ENCODE data around the gene ACACB.
A peak's percentile ranks its signal among the peaks of the same experiment; 100 is the strongest.

Gene ACACB

DNA sequence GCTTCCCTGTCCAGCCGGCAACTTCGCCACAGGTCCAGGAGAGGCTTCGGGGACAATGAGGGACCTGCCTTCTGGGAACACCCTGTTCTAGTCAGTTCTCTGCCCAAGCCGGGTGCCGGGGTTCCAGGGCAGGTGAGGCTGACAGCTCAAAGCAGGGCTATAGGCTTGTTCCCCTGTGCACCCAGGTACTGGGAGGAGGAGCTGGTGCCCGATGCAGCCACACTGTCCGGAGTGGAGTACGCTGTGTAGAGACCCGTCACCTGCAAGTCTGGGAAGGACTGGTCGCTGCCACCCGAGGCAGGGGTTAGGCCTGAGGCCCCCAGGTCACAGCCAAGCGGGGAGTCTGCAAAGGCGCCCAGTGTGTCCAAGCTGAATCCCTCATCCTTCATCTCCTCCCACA lies 163.1 kb downstream of the ACACB start:
- no peak for DNase-seq (ENCODE audit: low spot score)

- DNase-seq (ENCODE audit: low spot score) = no peak
Measured at GRCh38 chr12:109281452-109281851, 165.1 kb downstream of the ACACB start.

GRCh38 chr12:109284392-109284791 lies 168.0 kb downstream of the ACACB start:
- DNase-seq (ENCODE audit: low spot score) = no peak

- no peak for DNase-seq (ENCODE audit: low spot score)
Measured at GRCh38 chr12:109286252-109286651, 169.9 kb downstream of the ACACB start.

GRCh38 chr12:109286652-109287051 lies 170.3 kb downstream of the ACACB start:
- DNase-seq (ENCODE audit: low spot score) = no peak

GRCh38 chr12:109287181-109287580 lies 170.8 kb downstream of the ACACB start:
- DNase-seq (ENCODE audit: low spot score) = no peak

DNA sequence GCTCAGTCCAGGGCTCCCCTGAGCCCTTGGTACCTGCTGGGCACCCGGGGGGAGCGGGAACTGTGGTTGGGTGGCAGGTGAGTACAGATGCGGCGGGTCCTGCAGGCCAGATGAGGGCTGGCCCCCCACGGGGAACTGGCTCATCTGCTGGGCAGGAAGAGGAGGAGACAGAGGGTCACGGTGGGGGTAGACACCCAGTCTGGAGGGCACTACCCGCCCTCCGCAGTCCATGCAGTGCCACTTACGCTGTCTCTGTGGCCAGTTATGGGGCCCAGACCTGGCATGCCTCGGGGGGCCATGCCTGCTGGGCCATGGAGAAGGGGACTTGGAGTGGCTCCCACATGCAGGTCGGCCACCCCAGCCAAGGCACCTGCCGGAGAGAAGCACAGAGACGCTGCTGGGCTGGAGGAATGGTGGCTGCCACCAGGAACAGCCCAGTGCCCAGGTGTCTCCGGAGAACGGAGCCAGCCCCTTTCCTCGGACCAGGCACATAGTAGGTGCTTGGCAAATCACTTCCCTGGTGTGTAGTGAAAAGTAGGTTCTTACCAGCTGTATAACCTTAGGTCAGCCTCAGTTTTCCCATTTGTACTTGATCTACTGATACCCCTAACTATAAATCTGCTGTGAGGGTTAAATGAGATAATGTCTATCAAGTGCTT lies 171.6 kb downstream of the ACACB start:
- DNase-seq (ENCODE audit: low spot score) = no peak

DNA sequence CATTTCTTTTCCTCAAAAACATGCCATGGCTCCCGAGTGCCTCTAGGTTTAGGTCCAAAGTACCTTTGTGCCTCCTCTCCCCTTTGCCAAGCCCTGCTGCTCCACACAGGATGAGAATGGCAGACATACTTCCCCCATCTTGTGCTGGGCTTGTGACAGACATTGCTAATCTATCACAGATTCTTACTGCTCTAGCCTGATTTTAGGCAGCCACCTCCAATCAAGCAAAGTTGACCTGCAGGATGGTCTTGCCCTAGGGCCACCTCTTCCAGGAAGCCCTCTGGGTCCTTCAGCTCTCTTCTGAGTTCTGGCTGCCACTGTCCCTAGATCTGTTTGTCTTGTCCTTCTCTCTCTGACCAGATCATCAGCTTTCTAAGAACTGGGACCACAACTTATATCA lies 172.2 kb downstream of the ACACB start:
- DNase-seq (ENCODE audit: low spot score) = no peak

GRCh38 chr12:109289004-109289403 lies 172.6 kb downstream of the ACACB start:
- DNase-seq (ENCODE audit: low spot score) = no peak

DNA sequence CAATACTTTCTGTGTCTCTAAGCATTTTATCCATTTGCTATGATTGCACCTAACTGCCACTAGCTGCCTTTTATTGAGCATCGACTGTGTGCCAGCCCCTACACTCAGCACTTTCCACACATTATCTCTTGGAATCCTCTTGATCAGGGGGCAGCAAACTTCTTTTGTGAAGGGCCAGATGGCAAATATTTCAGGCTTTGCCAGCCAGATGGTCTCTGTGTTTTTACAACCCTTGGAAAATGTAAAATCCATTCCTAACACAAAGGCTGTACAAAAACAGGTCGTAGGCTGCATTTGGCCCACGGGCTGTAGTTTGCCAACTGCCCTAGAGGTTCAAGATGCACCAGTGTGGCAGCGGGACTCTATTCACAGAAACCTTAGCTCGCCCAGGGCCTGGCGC lies 173.2 kb downstream of the ACACB start:
- DNase-seq (ENCODE audit: low spot score) = no peak

GRCh38 chr12:109290061-109290460 lies 173.7 kb downstream of the ACACB start:
- DNase-seq (ENCODE audit: low spot score) = no peak

DNA sequence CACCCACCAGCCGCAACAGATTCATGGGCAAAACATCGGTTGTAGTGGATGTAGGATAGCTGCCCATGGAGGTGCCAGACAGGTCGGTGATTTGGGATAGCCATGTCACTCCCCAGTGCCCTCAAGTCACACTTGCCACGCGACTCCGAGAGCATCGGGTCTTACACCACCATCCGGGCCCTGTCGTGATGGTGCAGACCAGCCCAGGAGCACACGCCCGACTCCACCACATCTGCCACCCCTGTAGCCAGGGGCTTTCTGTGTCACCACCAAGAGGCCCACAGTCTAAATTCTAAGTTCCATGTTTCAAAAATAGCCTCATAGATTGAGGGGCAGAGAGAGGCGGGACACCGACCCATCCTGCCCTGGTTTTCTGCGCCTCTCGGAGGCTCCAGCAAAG lies 174.7 kb downstream of the ACACB start:
- DNase-seq (ENCODE audit: low spot score) = no peak

DNA sequence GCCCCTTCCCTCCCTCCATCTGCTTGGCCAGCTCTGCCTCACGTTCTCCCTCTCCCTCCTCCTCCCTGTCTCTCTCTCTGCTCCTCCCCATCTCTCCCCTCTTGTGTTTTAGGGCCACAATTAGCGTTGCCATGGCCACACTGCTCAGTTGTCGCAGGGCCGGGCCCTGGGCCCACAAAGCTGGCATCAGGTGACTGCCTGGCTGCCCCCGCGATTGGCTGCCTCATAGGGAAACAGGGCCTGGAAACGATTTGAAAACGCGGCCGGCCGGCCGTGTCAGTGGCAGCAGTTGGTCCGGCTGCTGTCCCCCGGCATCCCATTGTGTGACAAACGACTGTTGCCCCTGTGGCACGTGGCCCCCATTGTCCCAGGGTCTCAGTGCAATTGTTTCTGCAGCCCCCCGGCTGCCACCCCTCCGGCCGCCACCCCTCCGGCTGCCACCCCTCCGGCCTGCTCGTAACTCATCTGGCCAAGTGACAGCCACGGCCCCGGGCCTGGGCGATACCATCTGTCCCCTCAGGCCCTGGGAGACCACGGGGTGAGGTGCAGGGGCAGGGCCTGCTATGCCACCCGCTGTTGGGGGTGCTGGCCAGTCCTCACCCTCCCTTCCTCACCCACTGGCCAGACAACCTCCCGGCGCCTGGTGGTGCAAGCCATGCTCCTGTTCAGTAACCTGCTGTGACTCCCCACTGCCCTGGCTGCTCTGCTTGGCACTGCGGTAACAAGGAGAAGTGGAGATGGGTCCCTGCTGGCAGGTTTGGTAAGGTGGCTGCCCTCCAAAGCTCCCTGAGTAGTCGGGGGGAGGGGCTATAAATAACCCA lies 175.3 kb downstream of the ACACB start:
- DNase-seq (ENCODE audit: low spot score) = peak; percentile 74

DNA sequence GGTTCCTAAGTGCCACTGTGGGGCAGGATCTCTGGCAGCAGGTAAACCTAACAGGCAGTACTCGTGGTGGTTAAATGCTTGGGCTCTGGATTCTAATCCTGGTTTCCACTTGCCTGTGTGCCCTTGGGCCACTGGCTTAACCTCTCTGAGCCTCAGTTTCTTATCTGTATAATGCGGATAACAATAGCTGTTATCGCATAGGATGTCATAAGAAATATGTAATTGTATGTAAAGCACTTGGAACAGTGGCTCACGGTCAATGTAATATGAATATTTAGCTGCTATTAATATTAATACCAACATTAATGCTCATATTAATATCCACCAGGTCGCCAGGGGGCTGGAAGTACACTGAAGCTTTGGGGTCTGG lies 175.9 kb downstream of the ACACB start:
- no peak for DNase-seq (ENCODE audit: low spot score)

GRCh38 chr12:109293106-109293505 lies 176.7 kb downstream of the ACACB start:
- DNase-seq (ENCODE audit: low spot score) = no peak

DNA sequence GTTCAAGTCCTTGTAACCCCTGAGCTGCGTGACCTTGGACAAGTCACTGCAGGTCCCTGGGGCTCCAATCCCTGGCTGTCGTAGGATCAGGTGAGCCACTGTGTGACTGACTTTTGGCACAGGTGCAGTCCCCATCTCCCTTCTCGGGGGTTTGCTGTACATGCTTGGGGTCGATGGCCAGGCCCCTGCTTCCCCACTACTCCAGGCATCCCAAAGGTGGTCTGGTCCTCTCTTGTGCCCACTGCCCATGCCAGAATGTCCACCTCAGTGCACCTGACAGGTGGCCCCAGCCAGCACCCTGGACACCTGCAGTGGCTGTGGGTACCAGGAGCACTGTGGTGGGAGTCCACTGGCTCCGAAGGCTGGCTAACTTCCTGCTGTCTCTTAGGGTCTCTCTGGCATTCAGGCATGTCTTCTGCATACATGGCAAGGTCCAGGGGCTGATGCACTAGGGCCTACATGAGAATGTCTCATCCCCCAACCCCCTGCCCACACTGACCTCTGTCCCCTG lies 178.0 kb downstream of the ACACB start:
- DNase-seq (ENCODE audit: low spot score) = no peak

GRCh38 chr12:109295764-109296425 lies 179.5 kb downstream of the ACACB start:
- no peak for DNase-seq (ENCODE audit: low spot score)

DNA sequence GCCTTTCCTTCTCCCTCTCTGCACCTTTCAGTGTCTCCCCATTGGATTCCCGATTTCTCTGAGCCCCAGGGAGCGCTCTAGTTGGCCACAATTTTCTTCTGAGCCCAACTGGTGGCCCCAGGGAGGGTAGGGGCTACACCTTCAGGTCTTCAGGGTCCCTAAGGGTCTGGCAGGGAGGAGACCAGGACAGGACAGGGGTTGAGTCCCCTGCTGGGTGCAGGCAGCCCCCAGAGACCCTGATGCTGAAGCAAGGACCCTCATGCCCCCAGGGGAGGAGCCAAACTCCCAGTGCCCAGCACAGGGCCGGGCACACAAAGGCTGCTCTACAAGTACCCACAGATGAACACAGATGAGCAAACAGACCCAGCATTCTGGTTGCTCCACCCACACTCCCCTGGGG lies 180.0 kb downstream of the ACACB start:
- DNase-seq (ENCODE audit: low spot score) = no peak

DNA sequence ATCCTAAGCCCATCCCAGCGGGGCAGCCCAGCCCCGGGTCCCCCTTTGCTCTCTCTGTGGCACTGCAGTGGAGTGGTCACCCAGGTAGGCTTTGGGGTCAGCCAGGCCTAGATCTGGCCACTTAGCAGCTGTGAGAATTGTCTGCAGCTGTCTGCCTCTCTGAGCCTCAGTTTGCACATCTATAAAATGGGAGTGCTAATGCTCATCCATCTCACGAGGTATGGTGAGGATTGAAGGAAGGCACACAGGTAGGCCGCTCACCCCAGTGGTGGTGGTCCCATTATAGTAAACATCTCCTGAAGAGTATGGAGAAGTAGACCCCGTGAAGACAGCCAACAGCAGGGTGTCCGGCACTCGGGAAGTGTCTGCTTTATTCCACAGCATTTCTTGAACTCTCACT lies 183.5 kb downstream of the ACACB start:
- no peak for DNase-seq (ENCODE audit: low spot score)

DNA sequence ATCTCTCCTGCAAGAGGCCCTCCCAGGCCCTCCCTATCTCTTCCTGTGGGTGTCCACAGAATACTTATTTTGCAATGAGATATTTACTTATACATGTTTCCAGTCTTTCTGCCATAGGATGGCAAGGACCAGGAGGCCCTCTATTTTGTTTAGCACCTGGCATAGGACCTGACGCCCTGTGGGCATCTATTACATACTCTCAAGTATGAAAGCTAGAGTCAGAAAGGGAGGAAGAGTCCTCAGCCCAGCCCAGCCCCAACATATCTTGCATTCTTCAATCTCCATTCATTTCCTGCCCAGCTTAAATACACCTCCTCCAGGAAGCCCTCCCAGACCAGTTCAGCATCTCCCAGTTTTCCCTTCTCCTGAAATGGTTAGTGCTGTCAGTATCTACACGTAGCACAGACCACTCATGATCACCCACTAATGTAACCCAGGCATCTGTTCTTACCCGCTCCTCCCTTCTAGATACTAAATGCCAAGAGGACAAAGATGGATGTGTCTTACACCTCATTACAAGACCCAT lies 185.3 kb downstream of the ACACB start:
- no peak for DNase-seq (ENCODE audit: low spot score)

GRCh38 chr12:109302358-109302757 lies 186.0 kb downstream of the ACACB start:
- no peak for DNase-seq (ENCODE audit: low spot score)

GRCh38 chr12:109302770-109303169 lies 186.4 kb downstream of the ACACB start:
- no peak for DNase-seq (ENCODE audit: low spot score)

- no peak for DNase-seq (ENCODE audit: low spot score)
Measured at GRCh38 chr12:109304485-109304884, 188.1 kb downstream of the ACACB start.
